ENCODE results near the gene DKK3.

DNA sequence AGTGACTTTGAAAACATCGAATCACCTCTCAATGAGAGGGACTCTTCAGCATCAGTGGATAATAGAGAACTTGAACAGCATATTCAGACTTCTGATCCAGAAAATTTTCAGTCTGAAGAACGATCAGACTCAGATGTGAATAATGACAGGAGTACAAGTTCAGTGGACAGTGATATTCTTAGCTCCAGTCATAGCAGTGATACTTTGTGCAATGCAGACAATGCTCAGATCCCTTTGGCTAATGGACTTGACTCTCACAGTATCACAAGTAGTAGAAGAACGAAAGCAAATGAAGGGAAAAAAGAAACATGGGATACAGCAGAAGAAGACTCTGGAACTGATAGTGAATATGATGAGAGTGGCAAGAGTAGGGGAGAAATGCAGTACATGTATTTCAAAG is 65.8 kb downstream of the DKK3 start:
- TF ChIP-seq, protein P1, sequence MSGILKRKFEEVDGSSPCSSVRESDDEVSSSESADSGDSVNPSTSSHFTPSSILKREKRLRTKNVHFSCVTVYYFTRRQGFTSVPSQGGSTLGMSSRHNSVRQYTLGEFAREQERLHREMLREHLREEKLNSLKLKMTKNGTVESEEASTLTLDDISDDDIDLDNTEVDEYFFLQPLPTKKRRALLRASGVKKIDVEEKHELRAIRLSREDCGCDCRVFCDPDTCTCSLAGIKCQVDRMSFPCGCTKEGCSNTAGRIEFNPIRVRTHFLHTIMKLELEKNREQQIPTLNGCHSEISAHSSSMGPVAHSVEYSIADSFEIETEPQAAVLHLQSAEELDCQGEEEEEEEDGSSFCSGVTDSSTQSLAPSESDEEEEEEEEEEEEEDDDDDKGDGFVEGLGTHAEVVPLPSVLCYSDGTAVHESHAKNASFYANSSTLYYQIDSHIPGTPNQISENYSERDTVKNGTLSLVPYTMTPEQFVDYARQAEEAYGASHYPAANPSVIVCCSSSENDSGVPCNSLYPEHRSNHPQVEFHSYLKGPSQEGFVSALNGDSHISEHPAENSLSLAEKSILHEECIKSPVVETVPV (CRISPR knock-in tag; IDR thresholded peaks at IDR 0.05) = no peak
- no peak for TF ChIP-seq OSR1 (CRISPR knock-in tag; IDR thresholded peaks at IDR 0.05)

Data from SK-N-SH treated with all-trans-retinoic acid at 6 μM for 48 hours (cell line).